CD4-positive, alpha-beta T cell treated with Interleukin-4 for 1 hour (primary cell): Measurements from ENCODE around the gene SP1.
"Not testable (repeated sequence)": the region's sequence is repeated elsewhere in the genome, so short reads cannot be mapped to it uniquely, and the experiment has no call there.

Experiments used
- DNase-seq, 2 donors: peaks; one replicate each; pipeline ENCODE4 v3.0.0-alpha.2; 2020 to 2022

Gene SP1

DNA sequence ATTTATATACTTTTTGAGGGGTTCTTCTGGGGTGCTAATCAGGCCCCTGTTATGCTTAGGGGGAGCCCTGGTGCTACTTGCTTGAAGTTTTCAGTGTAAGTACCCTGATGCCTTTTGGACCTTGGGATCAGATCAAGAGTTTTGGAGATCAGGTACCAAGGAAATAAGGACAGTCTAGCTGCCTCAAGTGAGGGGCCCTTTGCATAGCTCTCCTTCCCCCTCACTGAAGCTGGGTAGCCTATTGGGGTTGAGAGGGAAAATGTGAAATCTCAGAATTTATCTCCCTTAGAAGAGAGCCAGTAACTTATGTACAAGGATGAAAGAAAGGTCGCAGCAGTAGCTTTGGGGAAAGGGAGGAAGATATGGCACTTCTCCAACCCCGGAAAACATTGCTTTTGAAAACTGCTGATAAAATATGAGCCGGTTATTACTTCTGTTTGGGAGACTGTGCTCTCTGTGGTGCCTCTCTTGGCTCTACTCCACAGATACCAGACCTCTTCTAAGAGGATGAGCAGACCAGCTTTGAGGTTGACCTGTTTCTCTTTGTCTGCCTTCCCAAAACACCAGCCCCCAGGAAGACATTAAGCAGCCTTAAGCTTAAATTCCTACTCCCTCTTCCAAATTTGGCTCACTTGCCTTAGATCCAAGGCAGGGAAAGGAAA lies 34.9 kb downstream of the SP1 start:
- no peak for DNase-seq

DNA sequence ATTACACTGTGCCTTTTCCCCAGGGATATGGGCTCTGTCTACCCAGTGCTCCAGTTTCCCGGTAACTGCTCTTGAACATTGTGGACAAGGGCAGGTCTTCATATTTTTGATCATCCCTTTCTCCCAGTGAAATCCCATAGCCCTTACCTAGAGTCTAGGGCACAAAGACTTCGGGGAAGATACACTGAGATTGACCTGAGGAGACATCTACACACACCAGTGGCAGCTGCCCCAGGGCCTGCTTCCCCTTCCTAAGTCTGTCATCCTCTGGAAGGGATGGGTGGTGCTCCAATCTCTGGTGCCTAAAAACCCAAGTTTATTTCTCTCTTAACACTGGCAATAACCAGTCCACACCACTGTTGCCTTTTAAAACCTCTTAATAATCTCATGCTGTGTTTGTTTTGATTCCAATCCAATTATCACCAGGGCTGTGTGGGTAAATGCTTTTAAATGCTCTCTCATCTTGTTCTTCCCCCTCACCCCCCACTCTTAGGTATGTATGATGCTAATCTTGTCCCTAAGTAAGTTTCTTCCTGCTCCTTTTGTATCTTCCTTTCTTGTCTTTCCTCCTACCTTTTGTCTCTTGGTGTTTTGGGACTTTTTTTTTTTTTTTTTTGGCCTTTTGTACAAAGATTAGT lies 35.9 kb downstream of the SP1 start:
- DNase-seq = not testable (repeated sequence)

DNA sequence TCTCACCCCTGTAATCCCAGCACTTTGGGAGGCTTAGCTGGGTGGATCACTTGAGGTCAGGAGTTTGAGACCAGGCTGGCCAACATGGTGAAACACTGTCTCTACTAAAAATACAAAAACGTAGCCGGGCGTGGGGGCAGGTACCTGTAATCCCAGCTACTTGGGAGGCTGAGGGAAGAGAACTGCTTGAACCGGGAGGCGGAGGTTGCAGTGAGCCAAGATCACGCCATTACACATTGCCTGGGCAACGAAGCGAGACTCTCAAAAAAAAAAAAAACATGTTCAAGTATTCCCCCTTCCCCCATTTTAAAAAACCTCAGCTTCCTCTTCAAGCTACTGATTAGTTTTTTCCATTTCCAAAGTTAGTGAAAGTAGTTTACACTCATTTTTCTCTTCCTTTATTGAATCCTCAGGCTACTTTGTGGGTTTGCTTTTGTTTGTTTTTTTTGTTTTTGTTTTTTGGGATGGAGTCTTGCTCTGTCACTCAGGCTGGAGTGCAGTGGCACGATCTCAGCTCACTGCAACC lies 37.4 kb downstream of the SP1 start:
- not testable (repeated sequence) for DNase-seq

DNA sequence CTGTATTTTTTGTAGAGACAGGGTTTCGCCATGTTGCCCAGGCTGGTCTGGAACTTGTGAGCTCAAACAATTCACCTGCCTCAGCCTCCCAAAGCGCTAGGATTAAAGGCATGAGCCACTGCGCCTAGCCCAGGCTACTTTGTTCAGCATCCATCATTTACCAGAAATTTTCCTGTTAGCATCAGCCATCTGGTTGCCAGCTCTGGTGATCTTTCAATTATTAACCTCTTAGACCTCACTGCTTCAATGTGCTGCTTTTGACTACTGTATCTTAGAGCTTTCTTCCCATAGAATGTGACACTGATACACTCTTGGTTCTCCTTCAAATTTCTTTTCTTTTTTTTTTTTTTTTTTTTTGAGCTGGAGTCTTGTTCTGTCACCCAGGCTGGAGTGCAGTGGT lies 38.2 kb downstream of the SP1 start:
- no peak for DNase-seq

DNA sequence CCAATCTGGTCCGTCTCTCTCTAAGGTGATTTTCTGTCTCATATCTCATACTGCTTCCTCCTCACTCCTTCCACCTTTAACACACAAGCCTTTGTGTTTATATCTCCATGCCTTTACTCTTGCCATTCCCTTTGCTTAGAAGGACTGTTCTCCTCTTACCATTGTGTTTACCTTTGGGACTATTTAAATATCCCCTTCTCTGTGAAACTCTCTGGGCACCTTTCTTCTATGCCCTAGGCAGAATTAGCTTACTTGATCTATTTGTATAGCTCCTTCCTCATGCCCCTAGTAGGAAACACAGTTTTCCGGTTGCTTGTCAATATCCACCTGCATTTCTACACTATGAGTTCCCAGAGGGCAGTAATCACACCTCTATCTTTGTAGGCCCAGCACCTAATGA lies 39.8 kb downstream of the SP1 start:
- no peak for DNase-seq

DNA sequence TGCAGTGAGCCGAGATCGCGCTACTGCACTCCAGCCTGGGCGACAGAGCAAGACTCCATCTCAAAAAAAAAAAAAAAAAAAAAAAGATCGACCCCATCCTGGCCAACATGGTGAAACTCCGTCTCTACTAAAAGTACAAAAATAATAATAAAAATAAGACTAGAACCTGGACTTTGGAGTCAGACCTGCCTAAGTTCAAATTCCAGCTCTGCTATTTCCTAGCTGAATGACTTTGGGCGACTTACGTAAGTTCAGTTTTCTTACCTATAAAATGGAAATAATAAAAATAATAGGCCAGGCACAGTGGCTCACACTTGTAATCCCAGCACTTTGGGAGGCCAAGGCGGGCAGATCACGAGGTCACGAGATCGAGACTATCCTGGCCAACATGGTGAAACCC lies 42.3 kb downstream of the SP1 start:
- DNase-seq = not testable (repeated sequence)

DNA sequence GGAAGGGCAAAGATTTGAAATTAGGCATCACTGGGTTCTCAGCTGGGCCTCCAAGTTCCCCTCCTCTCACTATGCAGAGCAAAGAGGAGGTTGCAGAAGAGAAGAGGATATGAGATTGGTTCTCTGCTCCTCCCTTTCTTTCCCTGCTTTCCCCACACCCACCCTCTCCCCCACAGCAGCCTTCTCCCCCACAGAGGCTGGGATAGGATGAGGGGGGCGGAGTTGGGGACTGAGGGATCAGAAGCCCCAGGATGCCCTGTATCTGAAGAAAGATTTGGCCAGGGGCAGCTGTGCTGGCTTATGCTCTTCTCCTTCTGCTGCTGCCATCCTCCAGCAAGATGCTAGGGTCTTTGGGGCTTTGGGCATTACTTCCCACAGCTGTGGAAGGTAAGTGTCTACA lies 43.6 kb downstream of the SP1 start, which contains the start of gene AMHR2:
AMHR2 (plus strand) TSS at position 259 of the 400 bp plus-strand sequence; CDS start at position 339, 80 bp downstream.
- DNase-seq = no peak

DNA sequence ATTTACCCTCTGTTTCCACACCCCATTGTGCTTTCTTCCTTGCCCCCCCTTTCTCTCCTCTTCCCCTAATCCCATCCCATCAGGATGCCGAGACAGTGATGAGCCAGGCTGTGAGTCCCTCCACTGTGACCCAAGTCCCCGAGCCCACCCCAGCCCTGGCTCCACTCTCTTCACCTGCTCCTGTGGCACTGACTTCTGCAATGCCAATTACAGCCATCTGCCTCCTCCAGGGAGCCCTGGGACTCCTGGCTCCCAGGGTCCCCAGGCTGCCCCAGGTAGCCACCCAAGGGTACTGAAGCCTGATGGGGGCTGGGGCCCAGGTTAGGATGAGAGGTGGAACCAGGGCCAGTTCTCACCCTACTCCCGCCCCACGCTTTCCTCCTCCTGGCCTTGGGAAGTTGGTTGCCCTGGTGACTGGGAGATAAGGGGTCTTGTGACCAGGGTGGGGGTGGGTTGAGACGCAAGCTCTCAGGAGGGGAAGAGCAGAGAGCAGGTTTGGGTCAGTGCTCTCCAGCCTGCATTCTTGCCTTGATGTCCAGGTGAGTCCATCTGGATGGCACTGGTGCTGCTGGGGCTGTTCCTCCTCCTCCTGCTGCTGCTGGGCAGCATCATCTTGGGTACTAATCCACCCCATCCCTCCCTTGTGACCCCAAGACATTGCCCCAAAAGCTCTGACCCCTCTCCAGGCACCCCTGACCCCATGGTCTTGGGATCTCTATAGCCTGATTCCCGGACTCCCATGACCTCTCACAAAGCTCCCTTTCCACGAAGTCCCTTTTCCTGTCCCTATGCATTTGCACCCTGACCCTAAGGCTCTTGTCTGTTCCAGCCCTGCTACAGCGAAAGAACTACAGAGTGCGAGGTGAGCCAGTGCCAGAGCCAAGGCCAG lies 44.9 kb downstream of the SP1 start:
- no peak for DNase-seq

DNA sequence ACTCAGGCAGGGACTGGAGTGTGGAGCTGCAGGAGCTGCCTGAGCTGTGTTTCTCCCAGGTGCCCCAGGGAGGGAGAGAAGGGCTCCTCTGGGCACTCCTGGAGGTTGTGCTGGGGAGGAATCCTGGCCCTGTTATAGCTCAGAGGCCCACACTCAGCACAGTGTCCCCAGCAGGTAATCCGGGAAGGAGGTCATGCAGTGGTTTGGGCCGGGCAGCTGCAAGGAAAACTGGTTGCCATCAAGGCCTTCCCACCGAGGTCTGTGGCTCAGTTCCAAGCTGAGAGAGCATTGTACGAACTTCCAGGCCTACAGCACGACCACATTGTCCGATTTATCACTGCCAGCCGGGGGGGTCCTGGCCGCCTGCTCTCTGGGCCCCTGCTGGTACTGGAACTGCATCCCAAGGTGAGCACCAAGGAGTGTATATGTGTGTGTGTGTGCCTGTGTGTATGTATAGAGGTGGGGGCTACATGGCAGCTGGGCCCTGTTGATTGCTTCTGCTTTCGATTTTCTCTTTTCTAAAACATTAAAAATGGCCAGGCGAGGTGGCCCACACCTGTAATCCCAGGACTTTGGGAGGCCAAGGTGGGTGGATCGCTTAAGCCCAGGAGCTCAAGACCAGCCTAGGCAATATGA lies 45.7 kb downstream of the SP1 start:
- no peak for DNase-seq

DNA sequence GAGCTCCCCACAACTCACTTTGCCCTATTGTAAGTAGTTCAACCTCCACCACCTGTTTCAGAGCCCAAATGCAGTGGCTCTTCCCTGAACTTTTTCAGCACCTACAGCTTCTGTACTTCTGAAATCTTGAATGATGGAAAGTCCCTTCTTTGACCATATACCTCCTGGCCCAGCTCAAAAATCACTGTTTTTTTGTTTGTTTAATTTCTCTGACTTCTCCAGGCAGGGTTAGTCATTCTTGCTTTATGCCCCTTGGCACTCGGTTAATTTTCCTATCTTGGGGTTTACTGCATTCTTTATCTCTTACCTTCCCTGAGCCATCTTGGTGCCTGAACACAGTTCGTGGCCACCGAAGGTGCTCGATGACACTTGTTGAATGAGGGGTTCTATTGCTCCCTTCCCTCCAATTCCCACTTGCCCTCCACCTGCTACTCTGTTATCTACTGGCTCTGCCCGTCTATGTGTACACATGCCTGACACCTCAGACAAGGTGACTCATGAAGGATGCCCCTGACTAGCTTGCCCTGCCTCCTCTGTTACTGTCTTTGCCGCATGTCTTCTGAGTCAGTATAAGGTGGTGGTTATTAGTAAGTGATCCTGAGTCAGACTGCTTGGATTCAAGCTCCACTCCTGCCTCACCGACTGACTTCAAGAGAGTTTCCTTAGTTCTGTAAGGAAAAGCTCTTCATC lies 48.1 kb downstream of the SP1 start:
- no peak for DNase-seq

DNA sequence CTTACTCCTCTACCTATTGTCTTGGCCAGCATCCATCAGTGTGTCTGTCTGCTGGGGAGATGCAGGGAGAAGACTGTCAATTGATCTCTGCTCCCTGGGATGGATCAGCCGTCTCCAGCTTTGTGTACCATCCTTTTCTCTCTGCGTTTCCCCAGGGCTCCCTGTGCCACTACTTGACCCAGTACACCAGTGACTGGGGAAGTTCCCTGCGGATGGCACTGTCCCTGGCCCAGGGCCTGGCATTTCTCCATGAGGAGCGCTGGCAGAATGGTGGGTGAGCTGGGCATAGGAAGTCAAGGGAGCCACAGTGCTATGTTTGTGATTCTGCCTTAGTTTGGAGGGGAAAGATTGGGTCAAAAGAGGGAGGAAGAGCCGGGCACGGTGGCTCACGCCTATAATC lies 48.8 kb downstream of the SP1 start:
- no peak for DNase-seq

DNA sequence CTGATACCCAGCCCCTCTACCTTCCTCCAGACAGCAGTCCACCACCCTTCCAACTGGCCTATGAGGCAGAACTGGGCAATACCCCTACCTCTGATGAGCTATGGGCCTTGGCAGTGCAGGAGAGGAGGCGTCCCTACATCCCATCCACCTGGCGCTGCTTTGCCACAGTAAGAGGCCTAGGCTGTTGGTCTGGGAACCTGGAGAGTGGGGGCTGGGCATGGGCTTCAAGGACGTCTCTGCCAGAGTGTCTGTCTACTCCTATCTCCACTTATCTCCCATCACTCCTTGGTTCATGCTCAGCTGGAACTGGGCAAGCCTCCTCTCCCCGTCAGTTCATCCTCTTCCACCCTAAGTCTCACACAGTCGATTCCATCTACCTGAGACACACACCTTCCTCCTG lies 50.1 kb downstream of the SP1 start:
- no peak for DNase-seq

DNA sequence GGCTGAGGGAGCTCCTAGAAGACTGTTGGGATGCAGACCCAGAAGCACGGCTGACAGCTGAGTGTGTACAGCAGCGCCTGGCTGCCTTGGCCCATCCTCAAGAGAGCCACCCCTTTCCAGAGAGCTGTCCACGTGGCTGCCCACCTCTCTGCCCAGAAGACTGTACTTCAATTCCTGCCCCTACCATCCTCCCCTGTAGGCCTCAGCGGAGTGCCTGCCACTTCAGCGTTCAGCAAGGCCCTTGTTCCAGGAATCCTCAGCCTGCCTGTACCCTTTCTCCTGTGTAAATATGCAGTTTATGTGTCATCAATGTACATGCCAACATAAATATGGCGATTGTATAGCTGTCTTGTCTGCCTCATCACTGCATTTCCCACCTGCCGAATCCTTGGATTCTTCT lies 51.2 kb downstream of the SP1 start:
- no peak for DNase-seq

DNA sequence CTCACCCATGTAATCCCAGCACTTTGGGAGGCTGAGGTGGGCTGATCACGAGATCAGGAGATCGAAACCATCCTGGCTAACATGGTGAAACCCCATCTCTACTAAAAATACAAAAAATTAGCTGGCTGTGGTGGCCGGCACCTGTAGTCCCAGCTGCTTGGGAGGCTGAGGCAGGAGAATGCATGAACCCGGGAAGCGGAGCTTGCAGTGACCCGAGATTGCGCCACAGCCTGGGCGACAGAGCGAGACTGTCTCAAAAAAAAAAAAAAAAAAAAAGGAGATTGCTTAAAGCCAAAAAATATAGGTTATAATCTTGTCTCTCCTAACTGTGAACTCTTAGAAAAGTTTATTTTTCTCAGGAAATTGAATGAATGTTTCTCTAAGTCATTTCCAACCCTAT lies 55.4 kb downstream of the SP1 start:
- DNase-seq = not testable (repeated sequence)

DNA sequence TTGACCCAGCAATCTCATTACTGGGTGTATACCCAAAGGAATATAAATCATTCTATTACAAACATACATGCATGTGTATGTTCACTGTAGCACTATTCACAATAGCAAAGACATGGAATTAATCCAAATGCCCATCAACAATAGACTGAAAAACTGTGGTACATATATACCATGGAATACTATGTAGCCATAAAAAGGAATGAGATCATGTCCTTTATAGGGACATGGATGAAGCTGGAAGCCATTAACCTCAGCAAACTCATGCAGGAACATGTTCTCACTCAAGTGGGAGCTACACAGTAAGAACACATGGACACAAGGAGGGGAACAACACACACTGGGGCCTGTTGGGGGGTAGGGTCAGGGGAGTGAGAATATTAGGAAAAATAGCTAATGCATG lies 59.6 kb downstream of the SP1 start:
- DNase-seq = not testable (repeated sequence)

DNA sequence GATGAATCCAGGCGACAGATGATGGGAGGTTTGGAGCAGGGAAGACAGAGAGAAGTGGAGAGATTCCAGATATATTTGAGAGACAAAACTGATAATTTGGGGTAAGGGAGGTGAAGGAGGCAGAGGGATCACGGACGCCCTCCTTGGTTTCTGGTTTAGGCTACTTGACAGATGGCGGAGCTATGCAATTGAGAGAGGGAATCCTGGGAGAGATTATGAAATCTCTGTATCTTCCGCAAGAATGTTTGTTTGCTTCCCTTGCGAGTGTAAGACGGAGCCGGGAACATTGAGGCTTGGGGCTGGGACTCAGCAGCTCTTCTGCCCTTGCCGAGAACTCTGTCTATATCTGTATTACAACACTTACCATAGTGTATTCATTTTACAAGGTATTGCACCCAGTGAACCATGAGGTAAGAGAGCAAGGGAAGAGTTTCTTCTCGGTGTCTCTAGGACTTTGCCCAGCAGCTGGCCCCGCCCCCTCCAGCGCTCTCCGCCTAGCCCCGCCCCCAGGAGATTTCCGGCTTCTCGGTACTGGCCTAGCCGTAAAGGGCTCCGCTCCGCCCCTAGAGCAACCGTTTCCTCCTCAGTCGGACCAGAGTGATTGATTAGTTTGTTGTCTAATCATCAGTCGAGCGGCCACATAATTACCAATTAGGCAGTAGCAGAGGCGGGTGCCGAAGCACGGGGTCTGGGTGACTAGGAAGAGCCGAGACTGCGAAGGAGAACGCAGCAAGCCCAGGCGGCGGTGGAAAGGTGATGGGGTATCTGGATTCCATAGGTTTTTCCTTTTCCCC lies 61.3 kb downstream of the SP1 start, which contains the start of gene PRR13:
PRR13 (plus strand) TSS at position 695 of the 794 bp plus-strand sequence. CDS start 981 bp downstream, outside the sequence.
- DNase-seq = peak; percentile 99

DNA sequence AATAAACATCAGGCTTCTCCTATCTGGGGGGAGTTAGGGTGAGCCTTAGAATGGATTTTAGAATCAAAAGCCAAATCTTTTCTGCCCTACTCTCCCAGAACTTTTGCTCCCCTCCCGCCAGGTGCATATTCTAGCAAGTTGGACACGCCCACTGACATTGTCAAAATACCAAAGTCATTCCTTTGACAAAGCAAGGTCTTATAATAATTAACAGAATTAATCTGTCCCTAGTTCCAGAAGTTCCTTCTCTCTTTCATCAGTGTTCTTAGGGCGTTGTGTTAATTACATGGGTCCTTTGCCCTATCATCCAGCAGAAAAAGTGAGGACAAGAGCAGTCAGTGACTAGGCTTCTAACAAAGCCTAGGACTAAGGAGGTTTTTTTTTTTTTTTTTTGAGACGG lies 64.0 kb downstream of the SP1 start:
- DNase-seq = no peak

DNA sequence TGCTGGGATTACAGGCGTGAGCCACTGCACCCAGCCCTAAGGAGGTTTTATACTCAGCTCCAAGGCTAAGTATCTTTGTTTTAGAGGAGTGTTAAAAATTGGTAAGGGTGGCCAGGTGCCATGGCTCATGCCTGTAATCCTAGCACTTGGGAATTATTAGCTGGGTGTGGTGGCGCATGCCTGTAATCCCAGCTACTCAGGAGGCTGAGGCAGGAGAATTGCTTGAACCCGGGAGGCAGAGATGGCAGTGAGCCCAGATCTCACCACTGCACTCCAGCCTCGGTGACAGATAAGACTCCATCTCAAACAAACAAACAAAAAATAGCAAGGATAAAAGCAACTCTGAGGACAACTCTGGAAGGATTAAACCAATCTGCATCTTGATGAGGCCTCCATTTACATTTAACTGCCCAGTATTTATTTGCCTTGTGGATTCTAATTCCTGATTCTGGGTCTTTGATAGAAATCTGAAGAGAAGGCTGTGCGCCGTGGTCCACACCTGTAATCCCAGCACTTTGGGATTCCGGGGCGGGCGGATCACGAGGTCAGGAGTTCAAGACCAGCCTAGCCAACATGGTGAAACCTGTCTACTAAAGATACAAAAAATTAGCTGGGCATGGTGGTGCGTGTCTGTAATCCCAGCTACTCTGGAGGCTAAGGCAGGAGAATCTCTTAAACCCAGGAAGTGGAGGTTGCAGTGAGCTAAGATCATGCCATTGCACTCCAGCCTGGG lies 64.8 kb downstream of the SP1 start:
- DNase-seq = not testable (repeated sequence)

DNA sequence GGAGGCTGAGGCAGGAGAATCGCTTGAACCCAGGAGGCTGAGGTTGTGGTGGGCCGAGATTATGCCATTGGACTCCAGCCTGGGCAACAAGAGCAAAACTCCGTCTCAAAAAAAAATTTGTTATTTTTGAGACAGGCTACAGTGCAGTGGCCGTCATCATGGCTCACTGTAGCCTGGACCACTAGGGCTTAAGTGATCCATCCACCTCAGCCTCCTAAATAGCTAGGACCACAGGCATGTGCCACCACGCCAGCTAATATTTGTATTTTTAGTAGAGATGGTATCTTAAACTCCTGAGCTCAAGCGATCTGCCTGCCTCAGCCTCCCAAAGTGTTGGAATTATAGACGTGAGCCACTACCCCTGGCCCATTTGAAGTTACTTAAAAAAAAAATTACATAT lies 71.0 kb downstream of the SP1 start:
- DNase-seq = no peak

DNA sequence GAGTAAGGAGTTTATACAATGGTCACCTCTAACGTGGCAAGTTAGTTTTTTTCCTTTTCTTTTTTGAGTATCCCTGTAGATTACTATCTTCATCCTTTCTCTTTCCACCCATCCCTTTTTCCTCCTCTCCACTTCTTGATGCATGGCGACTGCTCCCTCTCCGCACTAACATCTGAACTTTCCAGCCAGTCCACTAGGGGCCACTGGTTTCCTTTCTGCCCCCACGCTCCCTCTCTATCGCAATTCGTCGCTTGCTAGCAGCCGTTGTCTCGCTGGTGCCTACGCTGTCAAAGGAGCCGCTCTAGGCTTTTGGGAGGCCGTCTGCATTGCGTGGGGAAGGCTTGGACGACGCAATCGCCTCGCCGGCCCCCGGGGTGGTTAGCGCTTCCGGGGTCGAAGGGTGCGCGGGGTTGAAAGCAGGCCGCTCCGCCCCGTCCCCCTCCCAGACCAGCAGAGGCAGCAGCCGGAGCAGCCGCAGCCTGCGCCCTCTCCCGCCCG lies 71.7 kb downstream of the SP1 start, which contains the start of gene PCBP2:
PCBP2 (plus strand) TSS at position 442 of the 498 bp plus-strand sequence. CDS start 2,699 bp downstream, outside the sequence.
- peak; percentile 99 for DNase-seq
